Stimulated activated CD4-positive, alpha-beta T cell treated with anti-CD3 and anti-CD28 coated beads, Interleukin-2, amount 100 ng/mL, for 4 hours (primary cell): ENCODE results near the gene PON3.

Experiments
- DNase-seq: peaks from one replicate; pipeline ENCODE4 v3.0.0-alpha.2; 2020; ENCODE audit warnings: low read depth

Gene PON3

GRCh38 chr7:95340491-95340890 lies 55.7 kb downstream of the PON3 start:
- no peak for DNase-seq

GRCh38 chr7:95338832-95339231 lies 57.3 kb downstream of the PON3 start:
- DNase-seq = no peak

GRCh38 chr7:95335093-95335492 lies 61.1 kb downstream of the PON3 start:
- no peak for DNase-seq

GRCh38 chr7:95334447-95334846 lies 61.7 kb downstream of the PON3 start:
- DNase-seq = no peak

GRCh38 chr7:95330961-95331337 lies 65.2 kb downstream of the PON3 start:
- DNase-seq = no peak

GRCh38 chr7:95330204-95330960 lies 65.8 kb downstream of the PON3 start:
- DNase-seq = no peak

- no peak for DNase-seq
These were observed 68.8 kb downstream of the PON3 start for GRCh38 chr7:95327356-95327755.

- no peak for DNase-seq
These were observed 71.7 kb downstream of the PON3 start, which contains the start of gene PON1 for GRCh38 chr7:95324431-95324830. PON1 (minus strand) TSS chr7:95324532; CDS start chr7:95324475, 57 bp downstream.

GRCh38 chr7:95323410-95324129 lies 72.6 kb downstream of the PON3 start:
- DNase-seq = no peak

- no peak for DNase-seq
These were observed 73.3 kb downstream of the PON3 start for GRCh38 chr7:95322854-95323253.

GRCh38 chr7:95322396-95322795 lies 73.8 kb downstream of the PON3 start:
- DNase-seq = no peak

- DNase-seq = no peak
These were observed 74.5 kb downstream of the PON3 start for GRCh38 chr7:95321720-95322119.

GRCh38 chr7:95320651-95321050 lies 75.5 kb downstream of the PON3 start:
- DNase-seq = no peak

- DNase-seq = no peak
These were observed 76.6 kb downstream of the PON3 start for GRCh38 chr7:95319570-95319969.

GRCh38 chr7:95318501-95319100 lies 77.6 kb downstream of the PON3 start:
- no peak for DNase-seq

GRCh38 chr7:95317966-95318365 lies 78.2 kb downstream of the PON3 start:
- DNase-seq = no peak

- DNase-seq = no peak
These were observed 78.6 kb downstream of the PON3 start for GRCh38 chr7:95317546-95317945.

GRCh38 chr7:95316588-95316987 lies 79.6 kb downstream of the PON3 start:
- no peak for DNase-seq

- DNase-seq = no peak
These were observed 83.6 kb downstream of the PON3 start for GRCh38 chr7:95312561-95312960.

GRCh38 chr7:95311389-95311788 lies 84.8 kb downstream of the PON3 start:
- DNase-seq = no peak

GRCh38 chr7:95309951-95310350 lies 86.2 kb downstream of the PON3 start:
- DNase-seq = no peak
